ENCODE measurements around the gene FEZ2.

DNA sequence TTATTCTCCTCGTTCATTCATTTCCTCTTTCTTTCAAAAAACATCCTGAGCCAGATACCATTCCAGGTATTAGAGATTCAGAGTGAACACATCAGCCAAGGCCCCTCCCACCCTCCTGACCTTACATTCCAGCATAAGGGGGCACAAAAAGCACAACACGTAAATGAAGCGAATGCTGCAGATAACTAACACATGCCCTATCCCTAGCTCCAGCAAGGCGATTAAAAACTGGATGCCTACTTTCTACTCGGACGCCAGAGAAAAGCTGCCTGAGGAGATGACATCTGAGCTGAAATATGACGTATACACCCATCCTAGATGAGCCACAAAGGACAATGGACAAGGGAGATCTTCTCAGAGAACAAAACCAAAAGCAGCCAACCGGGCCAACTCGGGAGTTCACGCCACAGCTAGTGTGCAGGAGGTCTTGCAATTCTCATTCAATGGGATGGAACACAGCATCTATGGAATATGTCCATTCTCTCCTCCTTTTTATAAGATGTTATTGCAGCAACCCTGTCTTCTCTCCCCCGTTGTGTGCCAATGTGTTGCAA lies 33.5 kb downstream of the FEZ2 start:
- TF ChIP-seq, protein P1, sequence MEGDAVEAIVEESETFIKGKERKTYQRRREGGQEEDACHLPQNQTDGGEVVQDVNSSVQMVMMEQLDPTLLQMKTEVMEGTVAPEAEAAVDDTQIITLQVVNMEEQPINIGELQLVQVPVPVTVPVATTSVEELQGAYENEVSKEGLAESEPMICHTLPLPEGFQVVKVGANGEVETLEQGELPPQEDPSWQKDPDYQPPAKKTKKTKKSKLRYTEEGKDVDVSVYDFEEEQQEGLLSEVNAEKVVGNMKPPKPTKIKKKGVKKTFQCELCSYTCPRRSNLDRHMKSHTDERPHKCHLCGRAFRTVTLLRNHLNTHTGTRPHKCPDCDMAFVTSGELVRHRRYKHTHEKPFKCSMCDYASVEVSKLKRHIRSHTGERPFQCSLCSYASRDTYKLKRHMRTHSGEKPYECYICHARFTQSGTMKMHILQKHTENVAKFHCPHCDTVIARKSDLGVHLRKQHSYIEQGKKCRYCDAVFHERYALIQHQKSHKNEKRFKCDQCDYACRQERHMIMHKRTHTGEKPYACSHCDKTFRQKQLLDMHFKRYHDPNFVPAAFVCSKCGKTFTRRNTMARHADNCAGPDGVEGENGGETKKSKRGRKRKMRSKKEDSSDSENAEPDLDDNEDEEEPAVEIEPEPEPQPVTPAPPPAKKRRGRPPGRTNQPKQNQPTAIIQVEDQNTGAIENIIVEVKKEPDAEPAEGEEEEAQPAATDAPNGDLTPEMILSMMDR (IDR thresholded peaks at IDR 0.05): no peak
- TF ChIP-seq POLR2A (IDR thresholded peaks at IDR 0.05) (no peak), EP300 (IDR thresholded peaks at IDR 0.05) (no peak)
